GM12878 (cell line): ENCODE results near the gene EMSY. TPM values are rescaled to one million over a fixed set of nuclear protein-coding genes. Genes with fewer than 3 reads are reported as not detected.

Experiments
- ATAC-seq: fragments of 200-7000 bp; cut with Tn5 transposase; 3 replicates; pipeline ENCODE4 v1.9.1; 2020; ENCODE audit warnings: mild to moderate bottlenecking, moderate library complexity
- BruUV-seq: library from RNA; stranded (reverse); fragments of 400-500 nt; replicated peaks from 2 replicates; lab custom pipeline; 2021; lab: Mats Ljungman, UMichigan
- CTCF ChIA-PET: fragments of 300-600 bp; sonication (Branson Sonifier 250); formaldehyde crosslinking; extraction: SDS; loops from one replicate; lab custom pipeline; 2021; ENCODE audit warnings: inconsistent platforms; lab: Yijun Ruan, JAX
- POLR2A ChIA-PET: fragments of 350-600 bp; formaldehyde crosslinking; extraction: SDS; loops from one replicate; lab custom pipeline; 2021; ENCODE audit warnings: inconsistent platforms; lab: Charles Lee
- RAD21 ChIA-PET: fragments of 300-600 bp; sonication (Branson Sonifier 250); formaldehyde crosslinking; loops from one replicate; lab custom pipeline; 2023; ENCODE audit warnings: antibody characterized with exemption; ENCODE audit not compliant: unreplicated experiment; lab: Charles Lee
- SMC1A ChIA-PET: fragments of 300-600 bp; sonication (Branson Sonifier 250); formaldehyde crosslinking; loops from one replicate; lab custom pipeline; 2023; ENCODE audit not compliant: unreplicated experiment, uncharacterized antibody; lab: Charles Lee
- DNase-seq: peaks from one replicate; pipeline ENCODE4 v3.0.0-alpha.2; 2011; ENCODE audit warnings: low read depth, low spot score
- FAIRE-seq: peaks from 3 replicates; lab custom pipeline; 2011; peaks lifted over from hg19 to GRCh38; lab: Jason Lieb, UNC
- H2AFZ ChIP-seq: 2 replicates; pipeline ENCODE4 v1.6.0; 2011; ENCODE audit warnings: low read depth, low read length, control low read depth; ENCODE audit not compliant: control insufficient read depth
- H3K27ac ChIP-seq: 2 replicates; pipeline ENCODE4 v1.5.1; 2011; ENCODE audit warnings: control low read depth; ENCODE audit not compliant: control insufficient read depth, insufficient read depth
- H3K27me3 ChIP-seq, 2 experiments: replicated peaks in 1 of 2; 2 replicates each; pipeline versions ENCODE4 v1.6.0 to v1.6.1; 2011; ENCODE audit warnings: low read length in 1 of 2; ENCODE audit not compliant: control insufficient read depth in 2 of 2, insufficient read depth in 2 of 2
- H3K36me3 ChIP-seq, 2 experiments: 2 replicates each; pipeline ENCODE4 v1.5.1; 2011; ENCODE audit warnings: low read length in 1 of 2; ENCODE audit not compliant: control insufficient read depth in 2 of 2, insufficient read depth in 2 of 2
- H3K4me1 ChIP-seq: 2 replicates; pipeline ENCODE4 v1.6.1; 2011; ENCODE audit warnings: mild to moderate bottlenecking, low read length, moderate library complexity, mixed read lengths; ENCODE audit not compliant: control insufficient read depth, insufficient read depth
- H3K4me2 ChIP-seq: 2 replicates; pipeline ENCODE4 v1.6.0; 2011; ENCODE audit warnings: control low read depth; ENCODE audit not compliant: control insufficient read depth, insufficient read depth
- H3K4me3 ChIP-seq: fragments of 200-600 bp; sonication (generic); 2 replicates; pipeline ENCODE4 v1.5.1; 2016
- H3K79me2 ChIP-seq: 2 replicates; pipeline ENCODE4 v1.6.0; 2011; ENCODE audit warnings: low read length; ENCODE audit not compliant: control insufficient read depth, insufficient read depth
- H3K9ac ChIP-seq: 2 replicates; pipeline ENCODE4 v1.8.0; 2011; ENCODE audit warnings: low read length, control low read depth, mixed read lengths; ENCODE audit not compliant: control insufficient read depth, insufficient read depth
- H3K9me3 ChIP-seq: replicated peaks from 3 replicates; pipeline ENCODE4 v1.5.1; 2011; ENCODE audit warnings: mild to moderate bottlenecking, low read length; ENCODE audit not compliant: control insufficient read depth, insufficient read depth
- H4K20me1 ChIP-seq: 2 replicates; pipeline ENCODE4 v1.6.0; 2011; ENCODE audit not compliant: control insufficient read depth, insufficient read depth
- BCL3 ChIP-seq: IDR thresholded peaks from 2 replicates; pipeline ENCODE4 v1.6.1; 2011; ENCODE audit warnings: borderline replicate concordance, low read depth, mild to moderate bottlenecking, moderate library complexity, low read length; ENCODE audit not compliant: insufficient read depth, poor library complexity, severe bottlenecking
- CREM ChIP-seq: IDR thresholded peaks from 2 replicates; pipeline ENCODE4 v1.6.1; 2014; ENCODE audit warnings: antibody characterized with exemption, low read depth
- IKZF1 ChIP-seq: fragments of 450-650 bp; conservative IDR thresholded peaks from 2 replicates; pipeline ENCODE4 v1.6.1; 2017; ENCODE audit warnings: antibody characterized with exemption, mild to moderate bottlenecking
- IKZF2 ChIP-seq, 2 experiments: fragments of 450-650 bp; IDR thresholded peaks; 2 replicates each; pipeline ENCODE4 v1.6.1; 2017; ENCODE audit warnings: mild to moderate bottlenecking in 2 of 2, moderate library complexity in 2 of 2
- MTA2 ChIP-seq: fragments of 450-650 bp; IDR thresholded peaks from 2 replicates; pipeline ENCODE4 v1.6.1; 2016; ENCODE audit warnings: low read depth, mild to moderate bottlenecking, moderate library complexity
- POLR2A ChIP-seq: IDR thresholded peaks from 2 replicates; pipeline ENCODE4 v1.6.1; 2011; ENCODE audit warnings: low read depth, mild to moderate bottlenecking, low read length
- POLR2AphosphoS5 ChIP-seq: IDR thresholded peaks from 2 replicates; pipeline ENCODE4 v1.6.1; 2011; ENCODE audit warnings: mild to moderate bottlenecking, low read length, inconsistent platforms
- SPI1 ChIP-seq: IDR thresholded peaks from 2 replicates; pipeline ENCODE4 v1.6.1; 2011; ENCODE audit warnings: low read depth, mild to moderate bottlenecking, low read length, moderate library complexity, borderline replicate concordance; ENCODE audit not compliant: insufficient read depth
- SUPT20H ChIP-seq: IDR thresholded peaks from 2 replicates; pipeline ENCODE4 v1.6.1; 2011; ENCODE audit warnings: low read depth, mild to moderate bottlenecking, low read length, moderate library complexity, borderline replicate concordance; ENCODE audit not compliant: control insufficient read depth
- ZNF217 ChIP-seq: fragments of 450-650 bp; IDR thresholded peaks from 2 replicates; pipeline ENCODE4 v1.6.1; 2017; ENCODE audit warnings: antibody characterized with exemption, mild to moderate bottlenecking
- WGBS: methylation state at CpG from one replicate; pipeline ENCODE4 v1.1.6; 2016; ENCODE audit warnings: low lambda C conversion rate; ENCODE audit not compliant: insufficient replicate concordance, insufficient coverage; ENCODE audit errors: missing lambda C conversion rate; 5-methylcytosine and 5-hydroxymethylcytosine counted together
- in situ Hi-C: fragments of 300-500 bp; cut with MboI; formaldehyde crosslinking; loops from 9 replicates; pipeline ENCODE4 v1.14.3; 2018; ENCODE audit warnings: mixed read lengths
- intact Hi-C: fragments of 100-400 bp; cut with micrococcal nuclease; formaldehyde crosslinking; loops from one replicate; pipeline ENCODE4 v1.14.2; 2022; ENCODE audit not compliant: unreplicated experiment
- polyA plus RNA-seq, 11 experiments: library from polyadenylated mRNA; depleted of rRNA in 4 of 11; unstranded in 6 of 11; stranded (reverse) in 5 of 11; fragments of >200 nt; fragmentation: Nextera tagmentation in 4 of 11; fragmentation: Illumina TruSeq in 1 of 11; extraction: Ambion mirVana in 4 of 11; extraction: Trizol in 1 of 11; gene quantifications; 1 replicate in 1 of 11; 2 replicates in 10 of 11; pipeline versions ENCODE4 v1.2.1 to v1.2.3, GENCODE V29; 2011 to 2016; ENCODE audit warnings: inconsistent platforms in 2 of 11, missing spikeins in 2 of 11, low read depth in 1 of 11
- total RNA-seq, 4 experiments: library from RNA; depleted of rRNA in 3 of 4; stranded (reverse); fragments of >200 nt in 3 of 4; fragmentation: Illumina TruSeq in 1 of 4; extraction: Trizol in 1 of 4; gene quantifications; 2 replicates each; pipeline versions ENCODE4 v1.2.1 to v1.2.3, GENCODE V29; 2013 to 2021

Gene EMSY
- total and polyA plus RNA-seq, 10 of the 15 experiments (the other 5 are each of a cell fraction or from before 2014, with no cell fraction given) = 9.3 to 26.9 (median 13.0) TPM

GRCh38 chr11:76448506-76448905 lies 3.7 kb downstream of the EMSY start:
- ChIA-PET RAD21 (no interaction called here), SMC1A (interaction anchor here (0.6 to 1.5 kb wide), 3 partner anchors 8 to 876 kb away, joined by 4 read pairs; partner anchors contain the start of gene GVQW3), CTCF (no interaction called here), POLR2A (interaction anchor here (0.6 to 0.7 kb wide), 2 partner anchors 50 to 411 kb away, joined by 4 to 5 read pairs; no protein-coding TSS in a partner anchor)
- intact Hi-C loops (loop anchor here (10.0 kb wide), 1 partner anchor 214 kb away; no protein-coding TSS in a partner anchor), in situ Hi-C loops (no loop called here)
- H3K4me1 ChIP-seq = no peaks in the 10 kb centered on the region
- ATAC-seq (no peak), DNase-seq (no peak), FAIRE-seq (no peak)
- H3K4me3 ChIP-seq = no peak overlapping the region
- 100% methylated on average over 2 of the region's 2 CpGs for WGBS
- TF ChIP-seq BCL3 = no peak
- no peak for TF ChIP-seq ZNF217
- TF ChIP-seq SUPT20H = no peak
- TF ChIP-seq IKZF2 (IDR thresholded peaks at IDR 0.05) = no peak
- no peak for TF ChIP-seq IKZF1
- TF ChIP-seq POLR2AphosphoS5 = no peak
- TF ChIP-seq MTA2 = no peak
- no peak for TF ChIP-seq CREM
- no peak for TF ChIP-seq POLR2A
- no peak for TF ChIP-seq SPI1
- H2AFZ ChIP-seq = no peak overlapping the region
- no TSS peak for BruUV-seq
- H3K9ac ChIP-seq = no peak overlapping the region
- H3K4me2 ChIP-seq = no peak overlapping the region
- H3K79me2 ChIP-seq = peaks cover 29% of the 10 kb centered on the region
- no peaks in the 10 kb centered on the region for H3K9me3 ChIP-seq
- no peaks in the 10 kb centered on the region for H4K20me1 ChIP-seq
- H3K36me3 ChIP-seq = peaks cover 0 to 1% of the 10 kb centered on the region in 2 experiments; a peak in 3 of 4 replicates
- no peaks in the 10 kb centered on the region for H3K27me3 ChIP-seq
- no peak overlapping the region for H3K27ac ChIP-seq
